K562 (cell line): ENCODE measurements around the gene FAM20B. TPM values are rescaled to one million over a fixed set of nuclear protein-coding genes. Genes with fewer than 3 reads are reported as not detected.
A peak's percentile ranks its signal among the peaks of the same experiment; 100 is the strongest.

ENCODE experiments used
- ATAC-seq: fragments of 200-7000 bp; cut with Tn5 transposase; 3 replicates; pipeline ENCODE4 v1.9.1; 2020; ENCODE audit warnings: moderate library complexity
- Bru-seq: library from RNA; stranded (reverse); fragments of 400-500 nt; gene quantifications from one replicate; lab custom pipeline; 2021; lab: Mats Ljungman, UMichigan
- BruChase-seq, 2 experiments: library from RNA; stranded (reverse); fragments of 400-500 nt; gene quantifications; one replicate each; lab custom pipeline; 2021; lab: Mats Ljungman, UMichigan
- BruUV-seq: library from RNA; stranded (reverse); fragments of 400-500 nt; replicated peaks from 2 replicates; lab custom pipeline; 2021; lab: Mats Ljungman, UMichigan
- CTCF ChIA-PET: fragments of 300-600 bp; formaldehyde crosslinking; extraction: SDS; loops from one replicate; lab custom pipeline; 2021; ENCODE audit warnings: low intra/inter-chr PET ratio; lab: Yijun Ruan, JAX
- POLR2A ChIA-PET: fragments of 300-600, 350-650 bp; sonication (Branson Sonifier 250); formaldehyde crosslinking; extraction: SDS; loops from one replicate; lab custom pipeline; 2021; ENCODE audit warnings: antibody characterized with exemption, inconsistent platforms; lab: Yijun Ruan, JAX
- DNase-seq, 4 experiments: peaks; one replicate each; pipeline versions ENCODE4 v3.0.0 to v3.0.0-alpha.2; 2011 to 2018; ENCODE audit warnings: low spot score in 3 of 4, mixed read lengths in 3 of 4; ENCODE audit errors: extremely low read depth in 1 of 4
- FAIRE-seq: peaks from 2 replicates; lab custom pipeline; 2011; peaks lifted over from hg19 to GRCh38; lab: Jason Lieb, UNC
- H2AFZ ChIP-seq: 2 replicates; pipeline ENCODE4 v1.6.0; 2011; ENCODE audit warnings: low read depth, low read length, control low read depth, inconsistent platforms
- H3K27ac ChIP-seq: fragments of 200-600 bp; 3 replicates; pipeline ENCODE4 v1.8.0; 2011; ENCODE audit warnings: low read depth, mild to moderate bottlenecking, control low read depth, inconsistent platforms, low read length, moderate library complexity, mixed read lengths; ENCODE audit errors: extremely low read depth
- H3K27me3 ChIP-seq, 2 experiments: fragments of 300-600 bp in 1 of 2; 2 replicates in 1 of 2; 3 replicates in 1 of 2; pipeline versions ENCODE4 v1.6.0 to v1.8.0; 2011; ENCODE audit warnings: inconsistent platforms in 2 of 2, low read length in 2 of 2, mild to moderate bottlenecking in 1 of 2, mixed read lengths in 1 of 2, moderate library complexity in 1 of 2; ENCODE audit not compliant: control insufficient read depth in 2 of 2, insufficient read depth in 2 of 2
- H3K36me3 ChIP-seq: fragments of 300-600 bp; 3 replicates; pipeline ENCODE4 v1.8.0; 2011; ENCODE audit warnings: mild to moderate bottlenecking, low read length, inconsistent platforms; ENCODE audit not compliant: control insufficient read depth, insufficient read depth
- H3K4me1 ChIP-seq, 2 experiments: fragments of 200-600 bp in 1 of 2; replicated peaks in 1 of 2; 2 replicates in 1 of 2; 3 replicates in 1 of 2; pipeline versions ENCODE4 v1.5.1 to v1.8.0; 2011; ENCODE audit warnings: inconsistent platforms in 2 of 2, low read length in 2 of 2, mild to moderate bottlenecking in 1 of 2, mixed read lengths in 1 of 2, moderate library complexity in 1 of 2; ENCODE audit not compliant: control insufficient read depth in 2 of 2, insufficient read depth in 2 of 2
- H3K4me2 ChIP-seq: 2 replicates; pipeline ENCODE4 v1.6.1; 2011; ENCODE audit warnings: low read length, control low read depth, inconsistent platforms, mixed read lengths; ENCODE audit not compliant: insufficient read depth
- H3K4me3 ChIP-seq: fragments of 200-600 bp; sonication (generic), shearing (Covaris generic); 2 replicates; pipeline ENCODE4 v1.5.1; 2016; ENCODE audit warnings: control low read depth, inconsistent platforms
- H3K79me2 ChIP-seq: fragments of 200-600 bp; 3 replicates; pipeline ENCODE4 v1.8.0; 2011; ENCODE audit warnings: low read length, inconsistent platforms; ENCODE audit not compliant: control insufficient read depth, insufficient read depth
- H3K9ac ChIP-seq, 2 experiments: 2 replicates each; pipeline versions ENCODE4 v1.6.0 to v1.6.1; 2011; ENCODE audit warnings: low read depth in 2 of 2, low read length in 2 of 2, control low read depth in 1 of 2, inconsistent platforms in 1 of 2, mild to moderate bottlenecking in 1 of 2, mixed read lengths in 1 of 2; ENCODE audit not compliant: insufficient read depth in 1 of 2
- H3K9me1 ChIP-seq: one replicate; pipeline ENCODE4 v1.6.0; 2011; ENCODE audit warnings: inconsistent platforms, mild to moderate bottlenecking, low read length, moderate library complexity; ENCODE audit not compliant: control insufficient read depth, insufficient read depth
- H3K9me3 ChIP-seq: replicated peaks from 2 replicates; pipeline ENCODE4 v1.5.1; 2011; ENCODE audit warnings: low read depth, low read length, inconsistent platforms; ENCODE audit not compliant: control insufficient read depth, insufficient read depth
- H4K20me1 ChIP-seq: replicated peaks from 2 replicates; pipeline ENCODE4 v1.6.1; 2011; ENCODE audit warnings: low read length, inconsistent platforms, mixed read lengths; ENCODE audit not compliant: control insufficient read depth, insufficient read depth
- E2F3 ChIP-seq: fragments of 250-450 bp; sonication (Bioruptor Pico); IDR thresholded peaks from 2 replicates; pipeline ENCODE4 v1.4.0; 2020; ENCODE audit warnings: mild to moderate bottlenecking
- HMGN3 ChIP-seq: IDR thresholded peaks from 2 replicates; pipeline ENCODE4 v1.6.1; 2011; ENCODE audit warnings: borderline replicate concordance, low read depth, mild to moderate bottlenecking, mixed read lengths, low read length; ENCODE audit not compliant: insufficient read length; ENCODE audit errors: extremely low read depth
- ILF3 ChIP-seq: fragments of 450-650 bp; IDR thresholded peaks from 2 replicates; pipeline ENCODE4 v1.6.1; 2018; ENCODE audit warnings: antibody characterized with exemption, mild to moderate bottlenecking, moderate library complexity, borderline replicate concordance
- MBD2 ChIP-seq: sonication (generic); IDR thresholded peaks from 2 replicates; pipeline ENCODE4 v1.6.1; 2016; ENCODE audit warnings: low read depth, borderline replicate concordance
- PHF20 ChIP-seq: fragments of 450-650 bp; IDR thresholded peaks from 2 replicates; pipeline ENCODE4 v1.6.1; 2018; ENCODE audit not compliant: partially characterized antibody
- ZNF23 ChIP-seq: fragments of 250-450 bp; sonication (Bioruptor Pico); IDR thresholded peaks from 2 replicates; pipeline ENCODE4 v1.4.0; 2020; ENCODE audit warnings: mild to moderate bottlenecking
- ZNF407 ChIP-seq: fragments of 450-650 bp; IDR thresholded peaks from 2 replicates; pipeline ENCODE4 v1.6.1; 2016; ENCODE audit warnings: low read depth
- WGBS: fragments of 100-300 bp; shearing (Covaris generic); methylation state at CpG from one replicate; pipeline ENCODE4 v1.1.6; 2016; ENCODE audit warnings: low coverage, mixed read lengths; ENCODE audit not compliant: insufficient coverage; ENCODE audit errors: missing lambda C conversion rate; 5-methylcytosine and 5-hydroxymethylcytosine counted together
- in situ Hi-C: fragments of 300-500 bp; cut with MboI; formaldehyde crosslinking; loops from 4 replicates; pipeline ENCODE4 v1.15.0; 2018; ENCODE audit warnings: inconsistent platforms, mixed read lengths
- intact Hi-C: fragments of 100-400 bp; cut with micrococcal nuclease; formaldehyde crosslinking; loops from 2 replicates; pipeline ENCODE4 v1.14.2; 2022
- long read RNA-seq, 3 experiments: library from polyadenylated mRNA in 2 of 3; library from RNA in 1 of 3; unstranded in 2 of 3; stranded (forward) in 1 of 3; transcript quantifications; one replicate each; pipeline ENCODE4 v2.0.0, GENCODE V29; 2019 to 2022
- polyA minus RNA-seq, 3 experiments: library from RNA; depleted of rRNA, polyadenylated mRNA; stranded (reverse); fragments of >200 nt; gene quantifications; 2 replicates each; pipeline ENCODE4 v1.2.3, GENCODE V29; 2011
- polyA plus RNA-seq, 8 experiments: library from polyadenylated mRNA; depleted of rRNA in 4 of 8; stranded (reverse) in 5 of 8; unstranded in 3 of 8; fragments of >200 nt; fragmentation: Nextera tagmentation in 2 of 8; fragmentation: Illumina TruSeq in 1 of 8; extraction: Ambion mirVana in 2 of 8; extraction: Trizol in 1 of 8; gene quantifications; 2 replicates each; pipeline versions ENCODE4 v1.2.1 to v1.2.3, GENCODE V29; 2011 to 2014; ENCODE audit warnings: inconsistent platforms in 1 of 8, missing spikeins in 1 of 8
- total RNA-seq, 7 experiments: library from RNA; depleted of rRNA in 6 of 7; stranded (reverse); fragments of >200 nt in 6 of 7; fragmentation: Illumina TruSeq in 2 of 7; extraction: Trizol in 2 of 7; gene quantifications; 2 replicates each; pipeline versions ENCODE4 v1.2.1 to v1.2.3, GENCODE V29; 2011 to 2021; ENCODE audit warnings: low replicate concordance in 1 of 7

Gene FAM20B
- 56.4 and 57.9 TPM in 2 replicates for total RNA-seq (2011; cell fraction: chromatin; rRNA removed; ENCODE audit: low replicate concordance)
- 30.9 and 35.8 TPM in 2 replicates for total RNA-seq (2011; cell fraction: nucleolus; rRNA removed)
- 54.3 and 85.3 TPM in 2 replicates for total RNA-seq (2011; cell fraction: nucleoplasm; rRNA removed)
- 28.9 and 32.8 TPM in 2 replicates for total RNA-seq (2014; rRNA removed)
- total RNA-seq (2014; rRNA removed; fragmentation: Illumina TruSeq; extraction: Trizol) = 63.8 and 70.0 TPM in 2 replicates
- total RNA-seq (2015; rRNA removed; fragmentation: Illumina TruSeq; extraction: Trizol) = 51.2 and 56.6 TPM in 2 replicates
- 61.3 and 67.5 TPM in 2 replicates for total RNA-seq (2021)
- polyA plus RNA-seq (2011; rRNA removed) = 45.5 and 47.7 TPM in 2 replicates
- polyA plus RNA-seq (2011; cell fraction: cytosol; rRNA removed) = 16.7 and 30.0 TPM in 2 replicates
- polyA plus RNA-seq (2011; cell fraction: nucleus; rRNA removed) = 16.0 and 22.1 TPM in 2 replicates
- polyA plus RNA-seq (2012) = 24.4 and 27.6 TPM in 2 replicates
- polyA plus RNA-seq (2014; fragmentation: Illumina TruSeq; extraction: Trizol) = 37.7 and 42.9 TPM in 2 replicates
- 10 to 100 TPM in 1 of 2 experiments, 1 to 10 TPM in 1; 7.2 to 10.7 TPM for polyA plus RNA-seq (2014; fragmentation: Nextera tagmentation; extraction: Ambion mirVana)
- polyA plus RNA-seq (2014; rRNA removed) = 25.5 and 29.2 TPM in 2 replicates
- polyA minus RNA-seq (2011; rRNA and poly(A)+ RNA removed) = 106 and 108 TPM in 2 replicates
- polyA minus RNA-seq (2011; cell fraction: cytosol; rRNA and poly(A)+ RNA removed) = 36.5 and 48.0 TPM in 2 replicates
- polyA minus RNA-seq (2011; cell fraction: nucleus; rRNA and poly(A)+ RNA removed) = 9.8 and 19.0 TPM in 2 replicates
- Bru-seq, nascent RNA = percentile 86 among the genes with signal in this experiment
- percentile 88 among the genes with signal in this experiment for BruChase-seq, experiment 1, labeled RNA remaining after a 2-hour chase
- percentile 86 among the genes with signal in this experiment for BruChase-seq, experiment 2, labeled RNA remaining after a 6-hour chase
- long read RNA-seq, experiment 1, full-length matches to known transcripts = 14 of 69 reads
- long read RNA-seq, experiment 1, partial matches to known transcripts = 45 of 69 reads
- long read RNA-seq, experiment 1, other reads (novel, unspliced or antisense) = 10 of 69 reads
- long read RNA-seq, experiment 2, partial matches to known transcripts = 1 of 56 reads
- long read RNA-seq, experiment 2, other reads (novel, unspliced or antisense) = 55 of 56 reads
- long read RNA-seq, experiment 3, full-length matches to known transcripts = 3 of 11 reads
- long read RNA-seq, experiment 3, partial matches to known transcripts = 3 of 11 reads
- long read RNA-seq, experiment 3, other reads (novel, unspliced or antisense) = 5 of 11 reads

GRCh38 chr1:179025125-179025974 is at the start of gene FAM20B:
TSS of gene FAM20B (plus strand) at chr1:179025894. CDS start at chr1:179043848, 17,954 bp downstream.
- WGBS = 30% methylated on average over 37 of the region's 58 CpGs
- Histone ChIP-seq H3K4me3 (peak within 1 kb of the TSS; percentile 72), H3K4me1 (peaks cover 22 to 55% of the 10 kb centered on the region in 2 experiments), H2AFZ (peak within 1 kb of the TSS; percentile 95), H3K27ac (peak within 1 kb of the TSS; percentile 95), H3K79me2 (peaks cover 42% of the 10 kb centered on the region), H4K20me1 (peaks cover 7% of the 10 kb centered on the region), H3K9me1 (no peaks in the 10 kb centered on the region), H3K4me2 (peak within 1 kb of the TSS; percentile 94), H3K27me3 (no peaks in the 10 kb centered on the region), H3K9me3 (peaks cover 2% of the 10 kb centered on the region; the same call in 1 of the 2 replicates), H3K36me3 (no peaks in the 10 kb centered on the region), H3K9ac (peak within 1 kb of the TSS; percentile 94 to 97)
- ChIA-PET POLR2A (interaction anchor here (1.1 to 1.9 kb wide), 3 partner anchors 11 to 22 kb away, joined by 3 to 6 read pairs (median 6); no protein-coding TSS in a partner anchor), CTCF (no interaction called here)
- in situ Hi-C loops (no loop called here), intact Hi-C loops (no loop called here)
- BruUV-seq = TSS peak; percentile 90
- DNase-seq (peak; percentile 99 to 100 (median 100)), ATAC-seq (peak; percentile 90), FAIRE-seq (no peak)
- no peak for TF ChIP-seq E2F3 (CRISPR knock-in tag)
- no peak for TF ChIP-seq ZNF23 (CRISPR knock-in tag)
- TF ChIP-seq HMGN3 = no peak
- peak; percentile 95 for TF ChIP-seq PHF20
- no peak for TF ChIP-seq ILF3
- peak; percentile 12; the same call in 1 of the 2 replicates for TF ChIP-seq ZNF407
- peak; percentile 86 for TF ChIP-seq MBD2
